ENCODE results near the gene CD7.
A peak's percentile ranks its signal among the peaks of the same experiment; 100 is the strongest.

Gene CD7

GRCh38 chr17:82269138-82269881 is 48.1 kb downstream of the CD7 start:
- DNase-seq, result no peak
- H3K9me3 ChIP-seq, result no peaks in the 10 kb centered on the region
- TF ChIP-seq, protein P1, sequence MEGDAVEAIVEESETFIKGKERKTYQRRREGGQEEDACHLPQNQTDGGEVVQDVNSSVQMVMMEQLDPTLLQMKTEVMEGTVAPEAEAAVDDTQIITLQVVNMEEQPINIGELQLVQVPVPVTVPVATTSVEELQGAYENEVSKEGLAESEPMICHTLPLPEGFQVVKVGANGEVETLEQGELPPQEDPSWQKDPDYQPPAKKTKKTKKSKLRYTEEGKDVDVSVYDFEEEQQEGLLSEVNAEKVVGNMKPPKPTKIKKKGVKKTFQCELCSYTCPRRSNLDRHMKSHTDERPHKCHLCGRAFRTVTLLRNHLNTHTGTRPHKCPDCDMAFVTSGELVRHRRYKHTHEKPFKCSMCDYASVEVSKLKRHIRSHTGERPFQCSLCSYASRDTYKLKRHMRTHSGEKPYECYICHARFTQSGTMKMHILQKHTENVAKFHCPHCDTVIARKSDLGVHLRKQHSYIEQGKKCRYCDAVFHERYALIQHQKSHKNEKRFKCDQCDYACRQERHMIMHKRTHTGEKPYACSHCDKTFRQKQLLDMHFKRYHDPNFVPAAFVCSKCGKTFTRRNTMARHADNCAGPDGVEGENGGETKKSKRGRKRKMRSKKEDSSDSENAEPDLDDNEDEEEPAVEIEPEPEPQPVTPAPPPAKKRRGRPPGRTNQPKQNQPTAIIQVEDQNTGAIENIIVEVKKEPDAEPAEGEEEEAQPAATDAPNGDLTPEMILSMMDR (IDR thresholded peaks at IDR 0.05; ENCODE audit: low read depth, low read length), result no peak
- H3K4me3 ChIP-seq (ENCODE audit: low read depth, low read length), result no peak overlapping the region
- H3K27me3 ChIP-seq, result no peaks in the 10 kb centered on the region
- H3K36me3 ChIP-seq, result peaks cover 73% of the 10 kb centered on the region
- peaks cover 17% of the 10 kb centered on the region for H3K4me1 ChIP-seq

DNA sequence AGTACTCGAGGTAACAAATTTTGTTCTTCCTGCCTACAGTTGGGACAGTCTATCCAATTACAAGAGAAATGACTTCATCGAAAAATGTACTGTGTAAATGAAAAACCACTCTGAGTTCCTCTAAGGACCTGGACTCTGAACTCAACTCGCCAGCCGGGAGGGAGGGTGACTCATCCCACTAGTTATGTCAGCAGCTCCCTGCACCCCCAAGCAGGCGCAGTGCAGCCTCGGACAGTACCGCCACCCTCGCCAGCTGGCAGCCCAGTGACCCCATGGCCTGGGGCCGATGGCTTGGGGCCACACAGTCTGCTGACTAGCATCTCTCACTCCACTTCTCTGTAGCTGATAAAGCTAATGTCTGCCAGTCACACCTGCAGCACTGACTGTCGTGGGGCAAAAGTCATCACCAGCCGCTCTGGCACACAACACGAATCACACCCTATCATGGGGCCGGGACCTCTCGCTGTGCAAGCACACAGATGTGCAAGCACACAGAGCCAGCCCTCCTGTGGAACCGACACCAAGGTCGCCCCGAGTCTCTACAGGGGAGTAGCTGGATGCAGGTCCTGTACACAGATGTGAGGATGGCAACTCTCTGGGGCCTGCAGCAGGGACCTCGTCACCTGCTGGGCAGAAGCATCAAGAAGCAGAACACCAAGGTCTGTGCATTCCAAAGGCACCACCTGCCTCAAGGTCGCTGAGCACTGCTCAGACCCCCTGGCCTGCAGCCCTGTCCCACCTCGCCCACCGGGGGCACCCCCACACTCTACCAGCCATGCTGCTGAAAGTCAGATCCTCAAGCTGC is 49.6 kb downstream of the CD7 start:
- DNase-seq, result peak; percentile 68
- Histone ChIP-seq H3K36me3 (peaks cover 88% of the 10 kb centered on the region), H3K4me1 (peaks cover 13% of the 10 kb centered on the region), H3K4me3 (ENCODE audit: low read depth, low read length) (no peak overlapping the region), H3K27me3 (no peaks in the 10 kb centered on the region), H3K9me3 (no peaks in the 10 kb centered on the region)
- TF ChIP-seq, protein P1 (IDR thresholded peaks at IDR 0.05; ENCODE audit: low read depth, low read length), result peak; percentile 15; the same call in 1 of the 2 replicates

DNA sequence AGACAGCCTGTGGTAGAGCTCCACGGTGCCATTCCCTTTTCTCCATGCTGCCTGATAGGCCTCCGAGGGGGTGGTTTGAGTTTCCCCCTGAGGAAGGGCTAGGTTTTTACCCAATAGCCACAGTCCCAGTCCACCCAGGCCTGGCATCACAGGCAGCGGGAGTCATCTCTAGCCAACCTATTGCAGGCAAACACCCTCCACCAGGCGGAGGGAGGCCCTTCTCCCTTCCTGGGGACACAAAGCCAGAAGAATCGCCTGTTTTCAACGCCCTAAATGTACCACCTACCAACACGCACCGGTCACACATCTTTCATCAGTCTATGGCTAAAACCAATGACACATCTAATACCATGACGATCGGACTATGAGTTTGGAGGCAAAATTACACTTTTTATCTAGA is 51.3 kb downstream of the CD7 start:
- H3K27me3 ChIP-seq, result no peaks in the 10 kb centered on the region
- no peak overlapping the region for H3K4me3 ChIP-seq (ENCODE audit: low read depth, low read length)
- DNase-seq, result no peak
- TF ChIP-seq, protein P1 (IDR thresholded peaks at IDR 0.05; ENCODE audit: low read depth, low read length), result no peak
- peaks cover 91% of the 10 kb centered on the region for H3K36me3 ChIP-seq
- H3K9me3 ChIP-seq, result no peaks in the 10 kb centered on the region
- H3K4me1 ChIP-seq, result peaks cover 13% of the 10 kb centered on the region
